Liver (tissue), 9 donors: ENCODE measurements around the gene RPS6KC1. TPM values are rescaled to one million over a fixed set of nuclear protein-coding genes. Genes with fewer than 3 reads are reported as not detected.

Experiments
- DNase-seq: peaks from one replicate; pipeline ENCODE4 v3.0.0-alpha.2; 2017; ENCODE audit warnings: low spot score
- H3K27ac ChIP-seq, 2 donors: one replicate each; pipeline ENCODE4 v1.7.0; 2013; ENCODE audit warnings: inconsistent platforms in 2 of 2, low read length in 2 of 2, control low read depth in 1 of 2, low read depth in 1 of 2, mild to moderate bottlenecking in 1 of 2
- H3K27me3 ChIP-seq, 4 donors: one replicate each; pipeline versions ENCODE4 v1.6.1 to v1.7.0; 2013; ENCODE audit warnings: low read length in 3 of 4, inconsistent platforms in 1 of 4, mild to moderate bottlenecking in 1 of 4, moderate library complexity in 1 of 4; ENCODE audit not compliant: control insufficient read depth in 4 of 4, insufficient read depth in 4 of 4
- H3K36me3 ChIP-seq, 4 donors: one replicate each; pipeline versions ENCODE4 v1.6.1 to v1.7.0; 2013; ENCODE audit warnings: low read length in 3 of 4, mild to moderate bottlenecking in 3 of 4, low read depth in 1 of 4, moderate library complexity in 1 of 4; ENCODE audit not compliant: control insufficient read depth in 4 of 4, insufficient read depth in 3 of 4
- H3K4me1 ChIP-seq, 4 donors: one replicate each; pipeline versions ENCODE4 v1.6.1 to v1.7.0; 2013; ENCODE audit warnings: low read length in 3 of 4, mild to moderate bottlenecking in 3 of 4, moderate library complexity in 1 of 4; ENCODE audit not compliant: control insufficient read depth in 4 of 4, insufficient read depth in 4 of 4
- H3K4me3 ChIP-seq, 3 donors: one replicate each; pipeline versions ENCODE4 v1.6.1 to v1.7.0; 2013; ENCODE audit warnings: low read length in 3 of 3, control low read depth in 1 of 3, low read depth in 1 of 3, mild to moderate bottlenecking in 1 of 3
- H3K9ac ChIP-seq, 2 donors: one replicate each; pipeline ENCODE4 v1.7.0; 2013; ENCODE audit warnings: low read length in 2 of 2, mild to moderate bottlenecking in 2 of 2, moderate library complexity in 2 of 2, control low read depth in 1 of 2, low read depth in 1 of 2
- H3K9me3 ChIP-seq, 4 donors: one replicate each; pipeline versions ENCODE4 v1.6.1 to v1.7.0; 2013; ENCODE audit warnings: low read length in 3 of 4; ENCODE audit not compliant: control insufficient read depth in 4 of 4
- ATF3 ChIP-seq: IDR thresholded peaks from 2 replicates; pipeline ENCODE4 v1.6.1; 2016; ENCODE audit warnings: antibody characterized with exemption
- CTCF ChIP-seq: fragments of 150-350 bp; IDR thresholded peaks from 2 replicates; pipeline ENCODE4 v1.5.1; 2017; ENCODE audit warnings: improper control_type of control experiment, low read depth, low read length; ENCODE audit not compliant: missing input control
- EGR1 ChIP-seq, 2 donors: IDR thresholded peaks; 2 replicates each; pipeline ENCODE4 v1.6.1; 2016 to 2018; ENCODE audit warnings: antibody characterized with exemption in 2 of 2, low read depth in 2 of 2
- FOXA1 ChIP-seq: IDR thresholded peaks from 2 replicates; pipeline ENCODE4 v1.6.1; 2016; ENCODE audit warnings: antibody characterized with exemption
- FOXA2 ChIP-seq: IDR thresholded peaks from 2 replicates; pipeline ENCODE4 v1.6.1; 2016; ENCODE audit warnings: antibody characterized with exemption
- GABPA ChIP-seq, 2 donors: IDR thresholded peaks in 1 of 2; conservative IDR thresholded peaks in 1 of 2; 2 replicates each; pipeline ENCODE4 v1.6.1; 2016; ENCODE audit warnings: antibody characterized with exemption in 2 of 2, mild to moderate bottlenecking in 1 of 2, moderate library complexity in 1 of 2
- HNF4A ChIP-seq, 2 donors: conservative IDR thresholded peaks; 2 replicates each; pipeline ENCODE4 v1.6.1; 2016; ENCODE audit warnings: antibody characterized with exemption in 2 of 2, mild to moderate bottlenecking in 2 of 2
- HNF4G ChIP-seq: IDR thresholded peaks from 2 replicates; pipeline ENCODE4 v1.6.1; 2016; ENCODE audit warnings: antibody characterized with exemption
- JUND ChIP-seq, 2 donors: IDR thresholded peaks; 2 replicates each; pipeline ENCODE4 v1.6.1; 2016; ENCODE audit warnings: antibody characterized with exemption in 2 of 2
- MAX ChIP-seq: IDR thresholded peaks from 2 replicates; pipeline ENCODE4 v1.6.1; 2016; ENCODE audit warnings: antibody characterized with exemption
- NR2F2 ChIP-seq: IDR thresholded peaks from 2 replicates; pipeline ENCODE4 v1.6.1; 2016; ENCODE audit warnings: antibody characterized with exemption
- RAD21 ChIP-seq, 2 donors: IDR thresholded peaks; 2 replicates each; pipeline ENCODE4 v1.6.1; 2016; ENCODE audit warnings: antibody characterized with exemption in 2 of 2, mild to moderate bottlenecking in 2 of 2
- REST ChIP-seq: IDR thresholded peaks from 2 replicates; pipeline ENCODE4 v1.6.1; 2016; ENCODE audit warnings: antibody characterized with exemption, mild to moderate bottlenecking
- RXRA ChIP-seq, 2 donors: IDR thresholded peaks; 2 replicates each; pipeline ENCODE4 v1.6.1; 2017 to 2018; ENCODE audit warnings: antibody characterized with exemption in 2 of 2, mild to moderate bottlenecking in 1 of 2
- SP1 ChIP-seq: IDR thresholded peaks from 2 replicates; pipeline ENCODE4 v1.6.1; 2018; ENCODE audit warnings: antibody characterized with exemption, mild to moderate bottlenecking
- TAF1 ChIP-seq: conservative IDR thresholded peaks from 2 replicates; pipeline ENCODE4 v1.6.1; 2016; ENCODE audit warnings: antibody characterized with exemption, mild to moderate bottlenecking
- YY1 ChIP-seq: IDR thresholded peaks from 2 replicates; pipeline ENCODE4 v1.6.1; 2016; ENCODE audit warnings: antibody characterized with exemption, mild to moderate bottlenecking
- ZBTB33 ChIP-seq: IDR thresholded peaks from 2 replicates; pipeline ENCODE4 v1.6.1; 2016; ENCODE audit warnings: antibody characterized with exemption
- WGBS: extraction: QIAGEN DNeasy Blood & Tissue Kit; methylation state at CpG from one replicate; pipeline ENCODE4 v1.1.7; 2013; 5-methylcytosine and 5-hydroxymethylcytosine counted together
- polyA plus RNA-seq, 2 donors: library from polyadenylated mRNA; stranded (reverse) in 1 of 2; unstranded in 1 of 2; fragments of 200-250 nt in 1 of 2; fragments of >200 nt in 1 of 2; fragmentation: Nextera tagmentation in 1 of 2; extraction: Ambion mirVana in 1 of 2; gene quantifications; one replicate each; pipeline versions ENCODE4 v1.2.1 to v1.2.3, GENCODE V29; 2013 to 2015
- total RNA-seq, 2 donors: library from RNA; depleted of rRNA; stranded (reverse); fragments of >200 nt; gene quantifications; one replicate each; pipeline ENCODE4 v1.2.3, GENCODE V29; 2014
- donor health status: healthy.
- donor health status: healthy.
- donor health status: healthy.
- donor health status: healthy.
- donor health status: healthy.

RPS6KC1 gene
- total and polyA plus RNA-seq, 4 donors = 3.5 to 15.6 (median 9.8) TPM

- Histone ChIP-seq H3K36me3 (no peaks in the 10 kb centered on the region), H3K9me3 (no peaks in the 10 kb centered on the region), H3K9ac (no peak overlapping the region), H3K27me3 (no peaks in the 10 kb centered on the region), H3K4me1 (no peaks in the 10 kb centered on the region), H3K27ac (no peak overlapping the region), H3K4me3 (no peak overlapping the region)
- WGBS = 95% methylated on average over 1 of the region's 1 CpG
- TF ChIP-seq GABPA (IDR thresholded peaks at IDR 0.05 in 1 of 2, conservative IDR thresholded peaks at IDR 0.05 in 1 of 2) = no peak
- TF ChIP-seq HNF4A (conservative IDR thresholded peaks at IDR 0.05) = no peak
- TF ChIP-seq NR2F2 = no peak
- no peak for TF ChIP-seq ZBTB33
- no peak for TF ChIP-seq FOXA2
- no peak for TF ChIP-seq JUND (IDR thresholded peaks at IDR 0.05)
- TF ChIP-seq FOXA1 = no peak
- no peak for TF ChIP-seq MAX
- TF ChIP-seq CTCF = no peak
- TF ChIP-seq ATF3 = no peak
- TF ChIP-seq HNF4G = no peak
- no peak for TF ChIP-seq TAF1
- no peak for TF ChIP-seq YY1
- TF ChIP-seq RXRA (IDR thresholded peaks at IDR 0.05) = no peak
- no peak for TF ChIP-seq SP1
- TF ChIP-seq RAD21 (IDR thresholded peaks at IDR 0.05) = no peak
- no peak for TF ChIP-seq EGR1 (IDR thresholded peaks at IDR 0.05; ENCODE audit: low read depth in 2 of 2)
- no peak for TF ChIP-seq REST
- no peak for DNase-seq
Observed at GRCh38 chr1:213061263-213061662, 10.2 kb downstream of the RPS6KC1 start.

GRCh38 chr1:213065800-213066199 lies 14.8 kb downstream of the RPS6KC1 start:
- Histone ChIP-seq H3K4me3 (no peak overlapping the region), H3K4me1 (peaks cover 0 to 6% (median 3%) of the 10 kb centered on the region in 4 donors), H3K36me3 (no peaks in the 10 kb centered on the region), H3K9me3 (no peaks in the 10 kb centered on the region), H3K27me3 (no peaks in the 10 kb centered on the region), H3K27ac (no peak overlapping the region), H3K9ac (no peak overlapping the region)
- no peak for TF ChIP-seq RXRA (IDR thresholded peaks at IDR 0.05)
- TF ChIP-seq JUND (IDR thresholded peaks at IDR 0.05) = no peak
- no peak for TF ChIP-seq ZBTB33
- no peak for TF ChIP-seq NR2F2
- no peak for TF ChIP-seq EGR1 (IDR thresholded peaks at IDR 0.05; ENCODE audit: low read depth in 2 of 2)
- TF ChIP-seq FOXA1 = no peak
- no peak for TF ChIP-seq TAF1
- TF ChIP-seq MAX = no peak
- TF ChIP-seq FOXA2 = no peak
- no peak for TF ChIP-seq ATF3
- 95% methylated on average over 5 of the region's 5 CpGs for WGBS
- no peak for DNase-seq
